CD14-positive monocyte (primary cell): ENCODE data around the gene DRC3. TPM values are rescaled to one million over a fixed set of nuclear protein-coding genes. Genes with fewer than 3 reads are reported as not detected.

Experiments used
- DNase-seq, 3 donors: peaks; one replicate each; pipeline ENCODE4 v3.0.0-alpha.2; 2011 to 2022
- H2AFZ ChIP-seq: 2 replicates; pipeline ENCODE4 v1.6.0; 2012; ENCODE audit warnings: mild to moderate bottlenecking, low read depth, low read length, inconsistent platforms; ENCODE audit not compliant: insufficient read depth, poor library complexity, severe bottlenecking
- H3K27ac ChIP-seq, 2 donors: 1 replicate in 1 of 2; 2 replicates in 1 of 2; pipeline ENCODE4 v1.5.1; 2012 to 2013; ENCODE audit warnings: low read length in 2 of 2, control low read depth in 1 of 2, inconsistent platforms in 1 of 2, low read depth in 1 of 2, mild to moderate bottlenecking in 1 of 2
- H3K27me3 ChIP-seq, 2 donors: one replicate each; pipeline versions ENCODE4 v1.6.0 to v1.6.1; 2011 to 2013; ENCODE audit warnings: low read length in 2 of 2; ENCODE audit not compliant: control insufficient read depth in 2 of 2, insufficient read depth in 2 of 2
- H3K36me3 ChIP-seq, 2 donors: replicated peaks in 1 of 2; 1 replicate in 1 of 2; 2 replicates in 1 of 2; pipeline versions ENCODE4 v1.5.1 to v1.6.1; 2012 to 2013; ENCODE audit warnings: low read length in 2 of 2, control low read depth in 1 of 2, inconsistent platforms in 1 of 2, mild to moderate bottlenecking in 1 of 2; ENCODE audit not compliant: insufficient read depth in 2 of 2, control insufficient read depth in 1 of 2
- H3K4me1 ChIP-seq, 2 donors: 1 replicate in 1 of 2; 2 replicates in 1 of 2; pipeline versions ENCODE4 v1.5.1 to v1.6.1; 2012 to 2013; ENCODE audit warnings: low read length in 2 of 2, control low read depth in 1 of 2, inconsistent platforms in 1 of 2, mild to moderate bottlenecking in 1 of 2, moderate library complexity in 1 of 2; ENCODE audit not compliant: insufficient read depth in 2 of 2, control insufficient read depth in 1 of 2
- H3K4me2 ChIP-seq: replicated peaks from 2 replicates; pipeline ENCODE3; 2012; ENCODE audit warnings: low read length, moderate library complexity, mild to moderate bottlenecking; ENCODE audit not compliant: poor library complexity, severe bottlenecking; ENCODE audit errors: extremely low read depth
- H3K4me3 ChIP-seq, 3 experiments: fragments of 200-600 bp in 1 of 3; sonication (generic) in 1 of 3; replicated peaks in 1 of 3; 1 replicate in 2 of 3; 2 replicates in 1 of 3; pipeline ENCODE4 v1.5.1; 2011 to 2013; ENCODE audit warnings: low read length in 3 of 3, mild to moderate bottlenecking in 3 of 3, control low read depth in 2 of 3, low read depth in 2 of 3, inconsistent platforms in 1 of 3, moderate library complexity in 1 of 3
- H3K79me2 ChIP-seq: 2 replicates; pipeline ENCODE4 v1.6.0; 2012; ENCODE audit warnings: mild to moderate bottlenecking, control low read depth, inconsistent platforms, low read length, moderate library complexity; ENCODE audit not compliant: insufficient read depth
- H3K9ac ChIP-seq: 2 replicates; pipeline ENCODE4 v1.6.0; 2017; ENCODE audit warnings: low read length, mild to moderate bottlenecking; ENCODE audit not compliant: insufficient read depth, poor library complexity, severe bottlenecking
- H3K9me3 ChIP-seq, 2 donors: replicated peaks in 1 of 2; 1 replicate in 1 of 2; 2 replicates in 1 of 2; pipeline versions ENCODE4 v1.5.1 to v1.6.1; 2012 to 2013; ENCODE audit warnings: low read length in 2 of 2, control low read depth in 1 of 2; ENCODE audit not compliant: control insufficient read depth in 1 of 2, insufficient read depth in 1 of 2
- H4K20me1 ChIP-seq: 2 replicates; pipeline ENCODE4 v1.6.0; 2012; ENCODE audit warnings: mild to moderate bottlenecking, low read length, control low read depth, moderate library complexity; ENCODE audit not compliant: insufficient read depth
- H3K27ac Mint-ChIP-seq, 7 donors: one replicate each; pipeline ENCODE4 v1.8.0; 2020; ENCODE audit warnings: mild to moderate bottlenecking in 7 of 7, mixed read lengths in 7 of 7, moderate library complexity in 6 of 7, inconsistent platforms in 2 of 7
- H3K27me3 Mint-ChIP-seq, 3 donors: one replicate each; pipeline ENCODE4 v1.8.0; 2021 to 2022; ENCODE audit warnings: low read depth in 3 of 3, mild to moderate bottlenecking in 3 of 3, mixed read lengths in 3 of 3, moderate library complexity in 3 of 3, inconsistent platforms in 1 of 3
- H3K36me3 Mint-ChIP-seq, 2 donors: one replicate each; pipeline ENCODE4 v1.8.0; 2020; ENCODE audit warnings: mixed read lengths in 2 of 2, inconsistent platforms in 1 of 2, mild to moderate bottlenecking in 1 of 2
- H3K4me1 Mint-ChIP-seq: one replicate; pipeline ENCODE4 v1.8.0; 2020; ENCODE audit warnings: mild to moderate bottlenecking, mixed read lengths
- H3K4me3 Mint-ChIP-seq, 2 donors: one replicate each; pipeline ENCODE4 v1.8.0; 2020; ENCODE audit warnings: mild to moderate bottlenecking in 2 of 2, mixed read lengths in 2 of 2, moderate library complexity in 1 of 2
- H3K9me3 Mint-ChIP-seq, 7 donors: one replicate each; pipeline ENCODE4 v1.8.0; 2020 to 2022; ENCODE audit warnings: mixed read lengths in 7 of 7, mild to moderate bottlenecking in 6 of 7, moderate library complexity in 6 of 7, inconsistent platforms in 2 of 7
- WGBS: methylation state at CpG from one replicate; pipeline ENCODE4 v1.1.5; 2013; ENCODE audit warnings: missing lambda C conversion rate; ENCODE audit not compliant: insufficient coverage; 5-methylcytosine and 5-hydroxymethylcytosine counted together
- intact Hi-C, 2 donors: fragments of 100-400 bp; cut with micrococcal nuclease; formaldehyde crosslinking; loops; one replicate each; pipeline versions ENCODE4 v1.15.0 to v1.15.1; 2023
- polyA plus RNA-seq, 3 donors: library from polyadenylated mRNA; depleted of rRNA in 1 of 3; unstranded in 2 of 3; stranded (reverse) in 1 of 3; fragments of 300-500 nt in 2 of 3; fragments of >200 nt in 1 of 3; fragmentation: Illumina TruSeq in 2 of 3; gene quantifications; 1 replicate in 2 of 3; 2 replicates in 1 of 3; pipeline ENCODE4 v1.2.3, GENCODE V29; 2012 to 2021
- TF ChIP-seq, protein P1 (sequence below): fragments of 200-600 bp; IDR thresholded peaks from one replicate; pipeline ENCODE4 v1.8.0; 2022; ENCODE audit warnings: antibody characterized with exemption, mild to moderate bottlenecking

The DRC3 gene
- polyA plus RNA-seq, 3 donors: 0.23 to 0.58 (median 0.39) TPM

DNA sequence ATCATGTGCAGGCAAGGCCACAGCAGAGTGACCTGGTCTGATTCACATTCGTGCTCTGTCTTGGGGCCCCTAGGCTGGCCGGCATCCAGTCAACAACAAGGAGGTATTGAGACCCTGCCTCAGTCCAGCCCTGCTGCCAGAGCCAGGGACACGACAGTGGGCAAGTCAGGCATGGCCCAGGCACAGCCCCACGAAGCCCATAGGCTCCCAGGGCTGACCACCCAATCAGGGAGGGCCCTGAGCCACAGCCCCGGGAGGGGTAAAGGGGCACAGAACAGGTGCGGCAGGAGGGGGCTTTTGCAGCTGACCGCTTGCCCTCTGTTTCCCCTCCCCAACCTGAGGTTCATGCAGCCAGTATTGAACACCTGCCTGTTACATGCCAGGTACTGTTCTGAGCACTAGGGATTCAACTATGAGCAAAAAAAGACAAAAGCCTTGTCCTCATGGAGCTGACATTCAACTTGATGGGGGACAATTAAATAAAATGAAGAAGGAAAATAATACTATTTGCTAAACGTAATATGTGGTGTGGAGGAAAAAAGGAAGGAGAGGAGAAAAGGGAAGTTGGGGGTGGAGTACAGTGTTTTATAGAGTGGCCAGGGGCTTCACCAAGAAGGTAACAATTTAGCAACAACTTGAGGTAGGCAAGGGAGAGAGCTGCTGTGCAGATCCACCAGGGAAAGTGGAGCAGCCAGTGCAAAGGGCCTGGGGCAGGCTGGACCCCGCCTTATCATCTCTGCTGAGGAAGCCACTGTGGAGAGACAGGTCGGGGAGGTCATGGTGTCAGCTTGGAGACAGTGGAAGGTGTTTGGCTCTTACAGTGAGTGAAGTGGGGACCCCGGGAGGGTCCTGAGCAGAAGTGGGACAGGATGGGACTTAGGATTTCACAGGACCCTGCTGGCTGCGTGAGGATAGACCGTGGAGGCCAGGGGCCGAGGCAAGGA, 6.1 kb downstream of the DRC3 start:
- Histone ChIP-seq H2AFZ (peak overlapping the region; percentile 19), H3K4me2 (peak overlapping the region; percentile 41), H3K79me2 (no peaks in the 10 kb centered on the region), H4K20me1 (no peaks in the 10 kb centered on the region), H3K4me3 (peak overlapping the region in 1 of 3 experiments; percentile 23), H3K9me3 (no peaks in the 10 kb centered on the region), H3K36me3 (no peaks in the 10 kb centered on the region), H3K27me3 (no peaks in the 10 kb centered on the region), H3K27ac (peak overlapping the region; percentile 26 to 51), H3K4me1 (peaks cover 61 to 63% of the 10 kb centered on the region in 2 donors), H3K9ac (peak overlapping the region; percentile 27)
- peaks cover 3 to 5% of the 10 kb centered on the region in 2 donors for H3K36me3 Mint-ChIP-seq
- WGBS: 81% methylated on average over 14 of the region's 14 CpGs
- intact Hi-C loops: no loop called here
- peak overlapping the region; percentile 79 to 96 (median 91) for H3K27ac Mint-ChIP-seq
- H3K4me3 Mint-ChIP-seq: peak overlapping the region; percentile 1 to 61
- H3K4me1 Mint-ChIP-seq: peaks cover 56% of the 10 kb centered on the region
- peaks cover 0 to 3% (median 0%) of the 10 kb centered on the region in 7 donors for H3K9me3 Mint-ChIP-seq
- TF ChIP-seq, protein P1, sequence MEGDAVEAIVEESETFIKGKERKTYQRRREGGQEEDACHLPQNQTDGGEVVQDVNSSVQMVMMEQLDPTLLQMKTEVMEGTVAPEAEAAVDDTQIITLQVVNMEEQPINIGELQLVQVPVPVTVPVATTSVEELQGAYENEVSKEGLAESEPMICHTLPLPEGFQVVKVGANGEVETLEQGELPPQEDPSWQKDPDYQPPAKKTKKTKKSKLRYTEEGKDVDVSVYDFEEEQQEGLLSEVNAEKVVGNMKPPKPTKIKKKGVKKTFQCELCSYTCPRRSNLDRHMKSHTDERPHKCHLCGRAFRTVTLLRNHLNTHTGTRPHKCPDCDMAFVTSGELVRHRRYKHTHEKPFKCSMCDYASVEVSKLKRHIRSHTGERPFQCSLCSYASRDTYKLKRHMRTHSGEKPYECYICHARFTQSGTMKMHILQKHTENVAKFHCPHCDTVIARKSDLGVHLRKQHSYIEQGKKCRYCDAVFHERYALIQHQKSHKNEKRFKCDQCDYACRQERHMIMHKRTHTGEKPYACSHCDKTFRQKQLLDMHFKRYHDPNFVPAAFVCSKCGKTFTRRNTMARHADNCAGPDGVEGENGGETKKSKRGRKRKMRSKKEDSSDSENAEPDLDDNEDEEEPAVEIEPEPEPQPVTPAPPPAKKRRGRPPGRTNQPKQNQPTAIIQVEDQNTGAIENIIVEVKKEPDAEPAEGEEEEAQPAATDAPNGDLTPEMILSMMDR: no peak
- peak; percentile 30 to 62 (median 62) for DNase-seq
- peaks cover 0 to 3% (median 0%) of the 10 kb centered on the region in 3 donors for H3K27me3 Mint-ChIP-seq

DNA sequence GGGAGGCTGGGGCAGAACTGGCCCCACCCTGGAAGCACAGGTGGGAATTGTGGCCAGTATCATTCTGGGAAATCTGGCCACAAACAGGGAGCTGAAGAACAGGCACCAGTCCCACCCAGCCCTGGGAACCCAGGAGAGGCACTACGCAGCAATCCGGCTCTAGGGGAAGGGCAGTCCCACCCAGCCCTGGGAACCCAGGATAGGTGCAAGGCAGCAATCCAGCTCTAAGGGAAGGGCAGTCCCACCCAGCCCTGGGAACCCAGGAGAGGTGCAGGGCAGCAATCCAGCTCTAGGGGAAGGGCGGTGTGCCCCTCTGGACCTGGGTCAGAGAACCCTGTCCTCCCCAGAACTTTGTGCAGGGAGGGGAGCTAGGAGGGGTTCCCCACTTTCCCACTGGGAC, 7.1 kb downstream of the DRC3 start:
- Histone ChIP-seq H3K4me1 (peaks cover 50 to 53% of the 10 kb centered on the region in 2 donors), H3K9ac (no peak overlapping the region), H3K27ac (peak overlapping the region in 1 of 2 donors; percentile 51), H3K36me3 (no peaks in the 10 kb centered on the region), H3K79me2 (no peaks in the 10 kb centered on the region), H3K27me3 (no peaks in the 10 kb centered on the region), H3K4me3 (no peak overlapping the region), H3K9me3 (no peaks in the 10 kb centered on the region), H2AFZ (peak overlapping the region; percentile 19), H3K4me2 (no peak overlapping the region), H4K20me1 (no peaks in the 10 kb centered on the region)
- Mint-ChIP-seq H3K4me3 (no peak overlapping the region), H3K9me3 (peaks cover 0 to 3% (median 0%) of the 10 kb centered on the region in 7 donors), H3K4me1 (peaks cover 46% of the 10 kb centered on the region), H3K27ac (peak overlapping the region in 1 of 7 donors; percentile 61), H3K27me3 (peaks cover 0 to 3% (median 0%) of the 10 kb centered on the region in 3 donors), H3K36me3 (peaks cover 3 to 5% of the 10 kb centered on the region in 2 donors)
- no peak for DNase-seq
- TF ChIP-seq, protein P1: no peak
- WGBS: 78% methylated on average over 2 of the region's 3 CpGs
- intact Hi-C loops: no loop called here
